NT2/D1 (cell line): ENCODE measurements around the gene MLLT3.

ENCODE experiments used
- DNase-seq: peaks from one replicate; pipeline ENCODE4 v3.0.0-alpha.2; 2011; ENCODE audit warnings: low read depth, low spot score
- H3K27me3 ChIP-seq: 2 replicates; pipeline ENCODE4 v1.6.0; 2011; ENCODE audit warnings: mild to moderate bottlenecking; ENCODE audit not compliant: insufficient read length, insufficient read depth
- H3K36me3 ChIP-seq: 2 replicates; pipeline ENCODE4 v1.6.1; 2011; ENCODE audit warnings: mild to moderate bottlenecking, low read length, mixed read lengths; ENCODE audit not compliant: insufficient read depth, insufficient read length
- H3K4me1 ChIP-seq: 2 replicates; pipeline ENCODE4 v1.5.1; 2011; ENCODE audit not compliant: insufficient read depth, insufficient read length
- H3K4me3 ChIP-seq: 2 replicates; pipeline ENCODE4 v1.5.1; 2011; ENCODE audit warnings: low read depth; ENCODE audit not compliant: insufficient read length
- H3K9ac ChIP-seq: 2 replicates; pipeline ENCODE4 v1.6.0; 2011; ENCODE audit warnings: low read depth; ENCODE audit not compliant: insufficient read length
- H3K9me3 ChIP-seq: 2 replicates; pipeline ENCODE4 v1.5.1; 2011; ENCODE audit warnings: mild to moderate bottlenecking, low read length; ENCODE audit not compliant: insufficient read depth
- SUZ12 ChIP-seq: IDR thresholded peaks from 2 replicates; pipeline ENCODE4 v1.6.1; 2011; ENCODE audit not compliant: insufficient read length, insufficient read depth; ENCODE audit errors: extremely low read depth
- YY1 ChIP-seq: IDR thresholded peaks from 2 replicates; pipeline ENCODE4 v1.6.1; 2011; ENCODE audit not compliant: insufficient read length, insufficient read depth
- ZNF274 ChIP-seq: IDR thresholded peaks from 2 replicates; pipeline ENCODE4 v1.6.1; 2011; ENCODE audit warnings: mild to moderate bottlenecking, low read depth, low read length

Gene MLLT3

DNA sequence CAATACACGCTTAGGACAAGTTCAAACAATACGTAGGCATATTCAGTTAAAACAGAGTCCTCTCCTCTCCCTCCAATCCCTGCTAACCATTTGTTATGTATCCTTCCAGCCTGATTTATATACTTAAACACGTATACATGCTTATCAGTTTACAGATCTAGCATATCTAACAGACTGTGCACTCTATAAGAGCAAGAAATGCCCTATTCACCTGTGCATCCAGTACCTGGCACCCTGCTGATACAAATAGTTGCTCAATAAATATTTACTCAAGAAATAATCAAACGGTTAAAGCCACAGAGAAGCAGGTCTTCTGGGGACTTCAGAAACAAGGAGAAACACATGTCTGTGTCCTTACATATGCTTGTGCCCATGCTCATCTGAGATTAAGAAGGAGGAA is 55.9 kb downstream of the MLLT3 start:
- H3K9ac ChIP-seq = no peak overlapping the region
- no peaks in the 10 kb centered on the region for H3K4me1 ChIP-seq
- no peaks in the 10 kb centered on the region for H3K36me3 ChIP-seq
- H3K9me3 ChIP-seq = no peaks in the 10 kb centered on the region
- TF ChIP-seq ZNF274 (no peak), SUZ12 (no peak), YY1 (no peak)
- DNase-seq = no peak
- H3K27me3 ChIP-seq = no peaks in the 10 kb centered on the region
- no peak overlapping the region for H3K4me3 ChIP-seq

DNA sequence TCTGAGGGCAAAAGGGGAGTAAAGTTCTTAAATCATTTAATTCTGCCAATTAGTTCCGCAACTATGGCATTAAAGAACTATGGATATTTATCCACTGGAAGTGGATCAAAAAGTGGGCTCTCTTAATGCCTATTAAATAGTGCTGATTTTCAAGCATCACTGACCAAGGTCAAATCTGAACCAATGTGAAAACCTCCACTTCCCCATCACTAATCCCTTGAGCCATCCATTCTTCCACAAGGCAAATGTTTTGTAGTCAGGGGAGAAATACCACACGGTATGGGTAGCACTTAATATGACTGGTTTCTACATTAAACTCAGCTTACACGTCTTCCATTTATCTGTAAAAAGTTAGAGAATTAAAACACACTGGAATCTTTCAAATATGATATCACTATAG is 57.6 kb downstream of the MLLT3 start:
- no peak for TF ChIP-seq YY1
- TF ChIP-seq ZNF274 = no peak
- no peak for TF ChIP-seq SUZ12
- DNase-seq = no peak

DNA sequence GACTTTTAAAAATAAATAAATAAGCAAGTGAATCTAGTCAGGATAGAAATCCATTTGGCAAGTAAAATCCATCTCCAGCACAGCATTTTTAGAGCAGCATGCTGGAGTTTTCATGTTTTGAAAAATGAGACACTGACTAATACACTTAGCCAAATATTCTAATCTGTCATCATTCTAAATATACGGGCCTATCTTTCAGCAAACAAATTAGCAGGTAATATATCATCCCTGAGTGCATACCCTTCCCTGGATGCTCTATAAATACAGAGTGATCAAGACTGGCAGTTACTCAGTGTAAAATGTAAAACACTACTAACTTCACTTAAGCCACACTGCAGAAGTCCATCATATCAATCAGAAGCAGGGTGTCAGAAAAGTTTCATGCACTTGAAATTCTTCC is 58.4 kb downstream of the MLLT3 start:
- H3K9me3 ChIP-seq = no peaks in the 10 kb centered on the region
- DNase-seq = no peak
- no peaks in the 10 kb centered on the region for H3K27me3 ChIP-seq
- TF ChIP-seq YY1 (no peak), SUZ12 (no peak), ZNF274 (no peak)
- H3K4me1 ChIP-seq = no peaks in the 10 kb centered on the region
- no peak overlapping the region for H3K9ac ChIP-seq
- no peaks in the 10 kb centered on the region for H3K36me3 ChIP-seq
- no peak overlapping the region for H3K4me3 ChIP-seq

More for the DNA sequence above, 57.6 kb downstream of the MLLT3 start:
- H3K9ac ChIP-seq = no peak overlapping the region
- no peaks in the 10 kb centered on the region for H3K36me3 ChIP-seq
- H3K4me1 ChIP-seq = no peaks in the 10 kb centered on the region
- no peaks in the 10 kb centered on the region for H3K27me3 ChIP-seq
- H3K9me3 ChIP-seq = no peaks in the 10 kb centered on the region
- no peak overlapping the region for H3K4me3 ChIP-seq

DNA sequence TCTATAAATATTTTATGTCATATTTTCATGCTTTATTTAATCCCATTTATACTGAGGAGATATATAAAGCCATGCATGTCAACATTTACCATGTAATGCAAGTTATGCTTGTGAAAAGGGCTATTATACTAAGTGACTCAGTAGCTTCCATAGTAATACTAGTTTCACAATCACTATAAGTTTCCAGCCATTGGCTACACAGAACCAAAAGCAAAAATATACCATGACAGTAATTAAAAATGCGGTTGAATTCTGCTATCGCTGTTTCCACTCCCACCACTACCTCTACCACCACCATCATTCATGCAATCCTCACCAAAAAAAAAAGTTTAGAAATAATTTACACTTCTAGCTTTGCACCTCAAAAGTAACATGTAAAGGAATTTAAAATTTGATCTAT is 60.2 kb downstream of the MLLT3 start:
- H3K9me3 ChIP-seq = no peaks in the 10 kb centered on the region
- no peak for DNase-seq
- H3K4me1 ChIP-seq = no peaks in the 10 kb centered on the region
- no peaks in the 10 kb centered on the region for H3K36me3 ChIP-seq
- TF ChIP-seq ZNF274 = no peak
- no peak for TF ChIP-seq SUZ12
- no peak for TF ChIP-seq YY1
- no peak overlapping the region for H3K9ac ChIP-seq
- no peak overlapping the region for H3K4me3 ChIP-seq
- H3K27me3 ChIP-seq = no peaks in the 10 kb centered on the region

DNA sequence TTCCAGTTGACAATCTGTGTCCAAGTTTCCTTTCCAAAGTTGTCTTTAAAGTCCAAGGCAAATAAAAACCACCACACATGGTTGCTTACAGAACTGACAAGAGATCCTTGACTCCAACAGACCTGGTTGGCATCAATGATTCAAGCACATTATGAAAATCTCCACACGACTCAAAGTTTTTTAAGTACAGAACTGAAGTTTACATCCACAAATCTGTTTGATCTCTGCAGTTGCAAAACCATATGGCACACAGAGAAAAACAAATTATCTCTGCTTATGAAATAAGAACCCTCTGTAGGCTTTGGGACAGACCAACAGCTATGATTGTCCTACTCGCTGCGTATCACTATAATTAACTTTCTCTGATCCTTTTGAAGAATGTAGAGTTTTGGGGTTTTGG is 60.8 kb downstream of the MLLT3 start:
- DNase-seq = no peak
- TF ChIP-seq ZNF274 (no peak), SUZ12 (no peak), YY1 (no peak)
- Histone ChIP-seq H3K27me3 (no peaks in the 10 kb centered on the region), H3K9ac (no peak overlapping the region), H3K4me3 (no peak overlapping the region), H3K9me3 (no peaks in the 10 kb centered on the region), H3K36me3 (no peaks in the 10 kb centered on the region), H3K4me1 (no peaks in the 10 kb centered on the region)

DNA sequence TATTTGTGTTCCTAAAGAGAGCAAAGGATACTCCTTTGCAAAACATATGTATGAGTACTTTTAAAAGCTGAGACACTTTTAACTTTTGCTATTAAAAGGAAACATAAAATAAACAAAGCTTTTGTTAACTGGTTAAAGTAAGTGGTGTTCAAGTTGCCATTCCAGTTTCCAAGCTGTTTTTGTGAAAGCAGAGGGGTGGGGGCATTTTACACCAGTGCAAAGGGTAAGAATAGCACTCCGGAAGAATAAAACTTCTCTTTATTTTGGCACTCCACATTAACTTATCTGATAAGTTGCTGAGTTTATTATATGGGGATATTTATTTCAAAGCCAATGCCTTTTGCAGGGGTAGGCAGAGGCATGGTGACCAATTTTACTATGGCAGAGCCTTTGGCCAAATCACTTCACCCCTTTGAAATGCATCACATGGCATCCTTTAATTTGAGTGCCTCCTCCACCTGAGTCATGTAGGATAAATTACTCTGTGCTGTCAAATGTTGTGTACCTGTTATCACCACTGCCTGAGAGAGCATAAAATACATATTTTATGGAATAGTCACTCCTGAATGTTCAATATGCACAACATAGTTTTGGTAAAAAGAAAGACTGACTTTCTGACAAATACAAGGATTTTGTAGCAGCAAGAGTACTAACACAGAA is 62.9 kb downstream of the MLLT3 start:
- TF ChIP-seq ZNF274 = no peak
- no peak for TF ChIP-seq YY1
- TF ChIP-seq SUZ12 = no peak
- Histone ChIP-seq H3K4me3 (no peak overlapping the region), H3K36me3 (no peaks in the 10 kb centered on the region), H3K4me1 (no peaks in the 10 kb centered on the region), H3K27me3 (no peaks in the 10 kb centered on the region), H3K9me3 (no peaks in the 10 kb centered on the region), H3K9ac (no peak overlapping the region)
- DNase-seq = no peak

DNA sequence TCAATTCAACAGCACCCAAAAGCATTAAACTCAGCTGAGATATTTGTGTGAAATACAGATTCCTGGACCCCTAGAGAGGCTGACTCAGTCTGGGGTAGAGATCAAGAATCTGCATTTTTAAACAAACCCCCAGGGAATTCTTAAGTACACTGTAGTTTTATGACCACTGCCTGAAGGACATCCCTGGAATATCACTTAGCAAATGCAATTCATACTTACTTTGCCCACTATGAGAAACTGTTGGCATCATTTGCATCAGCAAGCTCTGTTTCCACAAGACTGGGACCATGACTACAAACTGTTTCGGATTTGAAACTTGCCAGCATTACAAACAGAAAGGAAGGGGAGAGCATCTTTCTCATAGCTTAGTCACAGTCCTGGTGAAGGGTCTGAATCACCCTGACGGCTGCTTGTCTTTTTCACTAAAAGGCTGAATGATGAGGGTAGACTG is 63.7 kb downstream of the MLLT3 start:
- Histone ChIP-seq H3K9ac (no peak overlapping the region), H3K36me3 (no peaks in the 10 kb centered on the region), H3K4me1 (no peaks in the 10 kb centered on the region), H3K9me3 (no peaks in the 10 kb centered on the region), H3K27me3 (no peaks in the 10 kb centered on the region), H3K4me3 (no peak overlapping the region)
- DNase-seq = no peak
- TF ChIP-seq YY1 (no peak), ZNF274 (no peak), SUZ12 (no peak)
